ENCODE measurements around the gene FAM131C. TPM values are rescaled to one million over a fixed set of nuclear protein-coding genes. Genes with fewer than 3 reads are reported as not detected.

FAM131C gene
- total RNA-seq, 1 experiment from 2014 or later, result 0.45 TPM

DNA sequence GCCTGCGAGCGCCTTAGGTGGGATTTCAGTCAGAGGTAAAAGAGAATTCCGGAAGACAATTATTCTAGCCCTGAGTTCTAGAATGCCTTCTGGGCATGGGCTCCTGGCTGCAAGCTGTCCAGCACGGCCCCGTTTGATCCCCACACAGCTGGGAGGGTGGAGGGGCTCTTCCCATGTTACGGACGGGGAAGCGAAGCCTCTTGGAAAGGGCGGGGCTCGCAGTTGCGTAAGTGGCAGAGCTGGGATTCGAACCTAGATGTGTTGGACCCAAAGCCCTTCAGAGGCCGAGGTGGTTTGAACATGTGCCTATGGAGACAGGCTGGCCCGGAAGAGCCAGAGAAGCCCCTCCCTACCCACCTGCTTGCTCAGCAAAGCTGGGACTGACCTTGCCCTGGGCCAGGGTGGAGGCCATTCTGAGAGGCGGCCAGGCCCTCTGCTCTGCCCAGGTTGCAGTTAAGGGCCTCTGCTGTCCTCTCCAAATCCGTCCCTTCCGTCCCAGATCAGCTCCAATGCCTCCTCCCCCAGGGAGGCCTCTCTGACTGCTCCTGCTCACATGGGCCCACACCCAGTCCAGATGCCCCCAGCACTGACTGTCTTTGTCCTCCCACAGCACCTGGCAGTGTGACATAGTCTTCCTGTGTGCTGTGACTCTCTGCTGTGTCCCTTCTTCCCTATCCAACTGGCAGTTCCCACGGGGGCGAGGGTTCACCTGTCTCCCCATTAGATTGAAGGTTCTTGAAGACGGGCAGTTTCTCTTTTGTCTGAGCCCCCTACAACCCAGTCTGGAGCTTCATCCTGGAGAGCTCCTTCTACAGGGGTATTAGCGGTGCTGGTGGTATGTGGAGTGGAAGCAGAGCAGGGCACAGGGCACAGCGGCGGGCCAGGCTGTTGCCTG lies 54.5 kb downstream of the FAM131C start:
- Histone ChIP-seq H3K4me3 (ENCODE audit: insufficient read depth, low read depth, low read length) (no peak overlapping the region), H3K27me3 (ENCODE audit: control insufficient read depth, insufficient read depth, low read length) (peaks cover 4% of the 10 kb centered on the region; the same call in 1 of the 2 replicates), H3K36me3 (replicated peaks; ENCODE audit: control insufficient read depth, insufficient read depth, low read length) (no peaks in the 10 kb centered on the region)
- peak; percentile 48 for DNase-seq

DNA sequence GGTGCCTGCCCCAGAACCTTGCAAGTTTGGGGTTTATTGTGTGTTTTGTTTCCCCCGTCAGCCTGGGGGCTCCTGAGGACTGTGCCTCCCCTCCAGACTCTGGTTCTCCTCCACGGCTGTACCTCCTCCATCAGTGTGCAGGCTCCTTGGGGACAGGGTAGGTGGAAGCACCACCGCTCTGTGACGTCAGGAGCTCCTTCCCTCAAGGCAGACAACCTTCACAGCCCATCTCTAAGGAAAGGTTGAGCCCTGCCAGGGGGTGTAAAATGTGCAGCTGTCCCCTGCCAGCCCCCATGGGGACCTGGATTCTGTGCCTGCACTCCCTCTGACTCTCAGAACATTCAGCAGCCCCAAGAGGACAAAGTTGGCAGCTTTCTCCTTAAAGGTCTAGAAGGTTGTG lies 55.1 kb downstream of the FAM131C start:
- H3K4me3 ChIP-seq (ENCODE audit: insufficient read depth, low read depth, low read length), result no peak overlapping the region
- peak; percentile 30 for DNase-seq
- H3K27me3 ChIP-seq (ENCODE audit: control insufficient read depth, insufficient read depth, low read length), result peaks cover 3% of the 10 kb centered on the region; the same call in 1 of the 2 replicates
- H3K36me3 ChIP-seq (replicated peaks; ENCODE audit: control insufficient read depth, insufficient read depth, low read length), result no peaks in the 10 kb centered on the region

DNA sequence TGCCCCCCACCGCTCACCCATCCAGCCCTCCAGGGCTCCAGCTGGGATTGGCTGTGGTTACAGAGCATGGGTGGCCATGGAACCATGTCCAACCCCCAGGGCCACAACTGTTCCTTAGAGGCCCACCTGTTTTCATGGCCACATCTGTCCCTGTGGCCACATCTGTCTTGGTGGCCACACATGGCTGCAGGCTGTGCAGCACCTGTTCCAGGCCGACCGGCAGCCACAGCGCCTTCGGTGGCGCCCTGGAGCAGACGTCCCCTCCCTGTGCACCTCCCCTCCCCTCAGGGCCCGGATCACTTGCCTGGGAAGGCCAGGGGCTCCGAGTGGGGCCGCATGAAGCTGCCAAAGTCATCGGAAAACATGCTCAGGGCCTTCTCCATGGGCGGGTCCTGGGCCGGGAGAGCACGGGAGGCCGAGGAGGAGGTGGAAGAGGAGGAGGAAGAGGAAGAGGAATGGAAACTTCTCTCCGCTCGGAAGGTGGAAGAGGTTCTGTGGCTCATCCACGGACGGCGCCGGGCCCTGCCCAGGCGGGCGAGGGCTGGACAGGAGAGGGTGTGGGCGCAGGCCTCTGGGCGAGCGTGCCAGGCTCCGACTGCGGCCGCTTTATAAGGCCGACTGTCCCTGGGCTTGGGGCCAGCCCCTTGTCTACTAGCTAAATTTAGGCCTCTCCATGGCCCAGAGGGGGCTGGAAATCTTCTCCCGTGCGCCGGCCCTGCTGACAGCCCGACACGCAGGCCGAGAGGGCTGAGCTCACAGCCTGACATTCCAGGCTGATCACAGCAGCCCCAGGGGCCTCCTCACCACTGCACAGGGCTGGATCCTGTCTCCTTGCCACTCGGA lies 55.8 kb downstream of the FAM131C start, which contains the start of gene HSPB7:
HSPB7 (minus strand) TSS at position 583 of the 843 bp plus-strand sequence; CDS start at position 503, 80 bp downstream.
- no peaks in the 10 kb centered on the region for H3K27me3 ChIP-seq (ENCODE audit: control insufficient read depth, insufficient read depth, low read length)
- peak; percentile 94 for DNase-seq
- no peaks in the 10 kb centered on the region for H3K36me3 ChIP-seq (replicated peaks; ENCODE audit: control insufficient read depth, insufficient read depth, low read length)
- no peak within 1 kb of the TSS for H3K4me3 ChIP-seq (ENCODE audit: insufficient read depth, low read depth, low read length)

DNA sequence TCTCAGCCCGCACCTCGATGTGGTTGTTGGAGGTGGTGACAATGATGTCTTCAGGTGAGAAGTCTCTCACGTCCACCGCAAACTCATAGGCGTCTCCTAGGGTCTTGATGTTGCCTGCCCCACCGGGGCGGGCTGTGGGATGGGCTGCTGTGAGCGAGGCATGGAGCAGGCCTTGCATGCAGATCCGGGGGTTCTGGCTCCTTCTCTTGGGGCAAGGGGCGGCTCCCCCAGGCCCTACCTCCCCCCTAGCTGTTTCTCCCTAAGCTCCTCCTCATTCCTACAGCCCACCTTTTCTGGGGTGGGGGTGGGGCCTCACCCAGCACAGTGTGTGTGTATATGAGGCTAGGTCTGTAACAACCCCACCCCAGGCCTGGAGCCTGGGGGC lies 56.4 kb downstream of the FAM131C start:
- H3K27me3 ChIP-seq (ENCODE audit: control insufficient read depth, insufficient read depth, low read length), result no peaks in the 10 kb centered on the region
- peak; percentile 68 for DNase-seq
- H3K4me3 ChIP-seq (ENCODE audit: insufficient read depth, low read depth, low read length), result no peak overlapping the region
- H3K36me3 ChIP-seq (replicated peaks; ENCODE audit: control insufficient read depth, insufficient read depth, low read length), result no peaks in the 10 kb centered on the region

DNA sequence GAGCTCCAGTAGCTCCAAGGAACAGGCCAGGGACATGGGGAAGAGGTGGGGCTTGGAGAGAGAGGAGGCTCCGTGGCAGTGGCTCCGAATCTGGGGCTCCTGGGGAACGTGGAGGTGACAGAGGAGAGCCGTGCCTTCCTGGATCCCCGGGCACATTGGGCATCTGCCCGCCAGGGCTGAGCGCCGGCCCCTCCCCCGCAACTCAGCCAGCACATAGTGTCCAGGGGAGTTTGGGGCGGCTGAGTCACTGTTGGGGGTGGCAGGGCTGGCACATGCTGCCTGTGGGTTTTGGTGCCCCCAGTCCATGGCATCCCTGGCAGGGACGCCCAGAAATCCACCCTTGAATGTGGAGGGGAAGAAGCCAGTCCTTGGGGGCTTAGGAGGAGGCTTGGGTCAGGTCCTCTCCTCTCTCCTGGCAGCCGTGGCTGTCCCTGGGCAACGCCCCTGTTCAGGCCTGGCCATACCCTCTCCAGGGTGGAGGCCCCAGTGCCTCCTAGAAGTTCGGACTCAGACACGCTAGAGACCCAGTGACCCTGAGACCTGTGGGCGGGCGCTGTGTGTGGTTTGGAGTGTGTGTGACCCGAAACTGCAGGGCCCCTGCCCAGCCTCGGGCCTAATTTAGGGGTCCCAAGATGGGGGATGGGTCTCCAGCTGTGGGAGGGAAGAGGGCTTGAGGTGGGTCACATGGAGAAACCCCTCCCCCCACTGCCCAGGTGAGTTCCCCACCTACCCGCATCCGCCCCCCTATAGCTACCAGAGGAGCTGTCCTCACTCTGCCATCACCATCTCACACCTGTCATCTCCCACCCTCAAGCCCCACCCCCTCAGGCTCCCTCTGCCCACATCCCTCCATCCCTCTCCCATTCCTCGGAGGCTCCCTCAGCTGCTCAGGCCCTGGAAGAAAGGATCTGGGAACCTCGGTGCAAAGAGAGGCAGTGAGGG lies 57.2 kb downstream of the FAM131C start:
- DNase-seq, result peak; percentile 76
- Histone ChIP-seq H3K36me3 (replicated peaks; ENCODE audit: control insufficient read depth, insufficient read depth, low read length) (no peaks in the 10 kb centered on the region), H3K4me3 (ENCODE audit: insufficient read depth, low read depth, low read length) (no peak overlapping the region), H3K27me3 (ENCODE audit: control insufficient read depth, insufficient read depth, low read length) (no peaks in the 10 kb centered on the region)

DNA sequence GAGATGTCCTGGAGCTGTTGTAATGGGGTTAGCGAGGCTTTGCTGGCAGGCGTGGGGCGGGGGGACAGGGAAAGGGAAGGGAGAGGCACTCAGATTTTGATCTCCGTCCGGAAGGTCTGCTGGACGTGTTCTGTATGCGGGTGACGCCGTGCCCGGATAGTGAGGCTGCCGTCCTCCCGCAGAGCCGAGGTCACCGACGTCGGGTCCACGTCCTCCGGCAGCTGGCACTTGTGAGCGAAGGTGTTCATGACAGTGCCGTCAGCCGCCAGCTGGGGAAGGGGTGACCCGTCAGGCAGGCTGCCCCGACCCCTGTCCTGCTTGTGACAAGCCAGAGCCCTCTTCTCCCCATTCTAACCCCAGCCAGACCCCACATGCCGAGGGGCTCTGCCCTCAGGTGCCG lies 58.0 kb downstream of the FAM131C start:
- DNase-seq, result no peak
- H3K4me3 ChIP-seq (ENCODE audit: insufficient read depth, low read depth, low read length), result no peak overlapping the region
- no peaks in the 10 kb centered on the region for H3K27me3 ChIP-seq (ENCODE audit: control insufficient read depth, insufficient read depth, low read length)
- H3K36me3 ChIP-seq (replicated peaks; ENCODE audit: control insufficient read depth, insufficient read depth, low read length), result no peaks in the 10 kb centered on the region

DNA sequence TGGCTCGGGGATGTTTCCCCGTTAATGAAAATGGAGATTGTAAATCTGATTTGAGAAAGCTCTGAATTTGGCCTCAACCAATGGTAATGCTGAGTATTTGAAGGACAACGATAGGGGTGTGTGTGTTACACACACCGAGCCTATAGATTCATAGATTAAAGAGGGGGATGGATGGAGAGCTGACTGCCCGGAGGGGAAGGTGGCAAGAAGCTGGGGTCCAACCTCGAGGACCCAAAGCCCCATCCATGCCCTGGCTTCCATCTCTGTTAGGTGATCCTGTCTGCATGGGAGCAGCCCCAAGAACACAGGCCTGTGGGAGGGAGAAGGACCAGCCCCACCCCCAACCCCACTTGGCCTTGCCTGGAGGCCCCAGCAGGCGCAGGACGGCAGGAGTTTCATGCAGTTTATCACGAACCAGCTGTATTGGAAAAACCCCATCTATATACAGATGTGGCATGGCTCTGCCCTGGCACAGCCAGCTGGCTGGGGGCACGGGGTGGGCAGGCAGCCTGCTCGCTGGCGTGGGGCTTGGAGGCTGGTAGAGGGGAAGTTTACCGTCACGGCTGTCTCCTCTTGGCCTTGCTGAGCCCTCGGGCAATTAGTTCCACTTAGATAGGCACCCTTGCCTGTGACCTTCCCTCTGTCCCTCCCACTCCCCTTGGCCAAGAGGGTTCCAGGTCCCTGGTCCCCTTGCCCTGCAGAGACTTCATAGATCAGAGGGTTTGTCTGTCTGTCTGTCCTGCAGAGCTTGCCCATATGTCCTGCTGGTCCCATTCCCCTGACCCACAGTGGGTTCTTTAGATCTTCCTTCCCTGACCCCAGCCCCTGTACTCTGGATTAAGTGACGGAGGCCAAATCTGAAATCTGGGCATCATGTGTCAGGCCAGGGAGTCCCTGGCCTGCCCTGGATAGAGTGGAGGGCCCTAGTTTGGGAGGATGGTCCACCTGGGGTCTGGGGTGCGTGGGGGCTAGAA lies 58.7 kb downstream of the FAM131C start:
- Histone ChIP-seq H3K36me3 (replicated peaks; ENCODE audit: control insufficient read depth, insufficient read depth, low read length) (no peaks in the 10 kb centered on the region), H3K27me3 (ENCODE audit: control insufficient read depth, insufficient read depth, low read length) (no peaks in the 10 kb centered on the region), H3K4me3 (ENCODE audit: insufficient read depth, low read depth, low read length) (no peak overlapping the region)
- peak; percentile 69 for DNase-seq

DNA sequence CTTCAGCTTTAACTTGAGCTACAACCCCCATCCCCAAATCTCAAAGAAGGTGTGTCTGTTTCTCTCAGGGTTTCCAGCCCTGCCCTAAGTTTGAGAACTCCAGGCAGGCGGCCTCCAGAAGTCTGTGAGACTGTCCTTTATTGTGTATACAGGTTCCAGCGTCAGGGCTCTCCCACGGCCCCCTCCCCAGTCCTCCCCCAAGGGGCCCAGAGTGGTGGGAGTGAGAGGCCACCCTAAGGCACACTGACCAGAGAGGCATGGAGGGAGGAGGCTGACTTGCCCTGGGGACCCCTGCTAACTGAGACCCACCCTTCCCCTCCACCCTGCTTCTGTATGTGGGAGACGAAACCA lies 59.6 kb downstream of the FAM131C start:
- no peak overlapping the region for H3K4me3 ChIP-seq (ENCODE audit: insufficient read depth, low read depth, low read length)

DNA sequence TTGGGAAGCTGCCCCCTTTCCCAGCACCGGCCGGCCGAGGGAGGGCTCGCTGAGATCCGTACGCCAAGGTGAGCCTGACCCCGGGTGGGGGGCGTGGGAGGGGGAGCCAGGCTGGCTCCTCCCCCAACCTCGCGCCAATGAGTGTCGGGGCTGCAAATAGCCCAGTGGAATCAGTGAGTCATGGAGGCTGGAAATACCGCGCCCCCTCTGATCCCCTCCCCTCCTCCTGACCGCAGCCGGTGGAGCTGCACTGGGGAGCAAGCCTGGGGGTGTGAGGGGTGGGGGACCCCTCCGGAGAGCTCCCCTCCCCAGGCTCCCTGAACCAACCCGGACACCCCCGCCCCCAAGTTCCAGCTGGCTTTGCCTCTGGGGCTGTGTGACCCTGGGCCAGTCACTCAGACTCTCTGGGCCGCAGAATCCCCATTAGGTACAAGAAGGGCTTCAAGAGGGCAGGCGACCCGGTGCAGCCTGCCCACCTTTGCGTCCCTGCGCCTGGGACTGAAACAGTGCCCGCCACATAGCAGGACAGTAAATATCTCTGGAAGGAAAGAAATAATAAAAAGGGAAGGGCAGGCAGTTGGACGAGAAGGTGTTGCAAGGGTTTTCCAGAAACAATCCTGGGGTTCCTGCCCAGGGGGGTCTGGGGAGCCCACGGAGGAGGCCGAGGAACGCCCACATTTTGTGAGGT lies 60.1 kb downstream of the FAM131C start:
- H3K27me3 ChIP-seq (ENCODE audit: control insufficient read depth, insufficient read depth, low read length), result no peaks in the 10 kb centered on the region
- DNase-seq, result peak; percentile 97
- peak overlapping the region; percentile 39 for H3K4me3 ChIP-seq (ENCODE audit: insufficient read depth, low read depth, low read length)
- H3K36me3 ChIP-seq (replicated peaks; ENCODE audit: control insufficient read depth, insufficient read depth, low read length), result no peaks in the 10 kb centered on the region

More for the DNA sequence above, 59.6 kb downstream of the FAM131C start:
- no peaks in the 10 kb centered on the region for H3K36me3 ChIP-seq (replicated peaks; ENCODE audit: control insufficient read depth, insufficient read depth, low read length)
- H3K27me3 ChIP-seq (ENCODE audit: control insufficient read depth, insufficient read depth, low read length), result no peaks in the 10 kb centered on the region
- DNase-seq, result peak; percentile 58

DNA sequence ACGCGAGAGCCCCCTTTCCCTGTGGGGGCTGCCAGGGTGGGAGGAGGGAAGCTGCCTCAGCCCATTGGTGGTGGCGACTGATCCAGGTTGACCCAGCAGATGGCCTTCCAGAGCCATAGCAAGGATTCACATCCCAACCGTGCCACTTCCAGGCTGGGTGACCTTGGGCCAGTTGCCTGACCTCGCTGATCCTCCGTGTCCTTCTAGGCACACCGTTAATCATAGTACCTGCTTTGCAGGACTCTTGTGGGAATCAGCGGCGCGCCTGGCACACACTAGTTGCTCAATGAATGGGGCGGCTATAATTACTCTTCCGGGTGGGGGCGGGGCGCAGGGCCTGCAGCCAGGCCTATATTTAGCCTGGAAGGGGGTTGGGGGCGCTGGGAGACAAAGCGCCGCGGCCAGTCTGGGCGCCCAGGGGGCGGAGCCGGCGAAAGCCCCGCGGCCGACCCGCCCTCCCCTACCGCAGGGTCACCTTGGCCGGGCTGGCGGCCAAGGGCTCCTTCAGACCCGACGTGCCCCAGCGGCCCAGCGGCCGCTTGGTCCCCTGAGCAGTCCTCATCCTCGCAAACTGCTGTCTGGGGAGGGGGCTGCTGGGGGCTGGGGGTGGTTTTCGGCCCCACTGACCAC lies 60.7 kb downstream of the FAM131C start:
- Histone ChIP-seq H3K4me3 (ENCODE audit: insufficient read depth, low read depth, low read length) (peak overlapping the region; percentile 39), H3K27me3 (ENCODE audit: control insufficient read depth, insufficient read depth, low read length) (no peaks in the 10 kb centered on the region), H3K36me3 (replicated peaks; ENCODE audit: control insufficient read depth, insufficient read depth, low read length) (no peaks in the 10 kb centered on the region)
- DNase-seq, result peak; percentile 99

DNA sequence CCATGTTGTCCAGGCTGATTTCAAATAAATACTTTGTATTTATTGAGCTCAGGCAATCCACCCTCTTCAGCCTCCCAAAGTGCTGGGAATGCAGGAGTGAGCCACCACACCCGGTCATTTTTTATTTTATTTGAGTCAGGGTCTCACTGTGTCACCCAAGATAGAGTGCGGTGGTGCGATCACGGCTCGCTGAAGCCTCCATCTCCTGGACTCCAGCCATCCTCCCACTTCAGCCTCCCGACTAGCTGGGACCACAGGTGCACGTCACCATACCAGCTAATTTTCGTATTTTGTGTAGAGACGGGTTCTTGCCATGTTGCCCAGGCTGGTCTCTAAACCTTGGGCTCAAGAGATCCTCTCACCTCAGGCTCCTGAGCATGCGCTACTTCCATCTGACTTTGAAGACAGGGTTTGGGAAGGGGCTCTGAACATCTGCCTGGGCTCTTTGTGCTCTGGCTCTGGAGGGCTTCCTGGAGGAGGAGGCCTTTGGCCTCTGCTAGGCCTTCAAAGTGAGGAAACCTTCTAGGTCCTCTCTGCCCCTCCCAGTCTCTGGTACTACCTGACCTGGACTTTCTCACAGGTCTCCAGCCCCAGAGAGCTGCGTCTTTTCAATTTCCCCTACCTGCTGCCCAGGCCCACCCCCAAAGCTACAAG lies 61.4 kb downstream of the FAM131C start:
- H3K4me3 ChIP-seq (ENCODE audit: insufficient read depth, low read depth, low read length), result no peak overlapping the region
- H3K27me3 ChIP-seq (ENCODE audit: control insufficient read depth, insufficient read depth, low read length), result no peaks in the 10 kb centered on the region
- no peaks in the 10 kb centered on the region for H3K36me3 ChIP-seq (replicated peaks; ENCODE audit: control insufficient read depth, insufficient read depth, low read length)
- DNase-seq, result no peak

DNA sequence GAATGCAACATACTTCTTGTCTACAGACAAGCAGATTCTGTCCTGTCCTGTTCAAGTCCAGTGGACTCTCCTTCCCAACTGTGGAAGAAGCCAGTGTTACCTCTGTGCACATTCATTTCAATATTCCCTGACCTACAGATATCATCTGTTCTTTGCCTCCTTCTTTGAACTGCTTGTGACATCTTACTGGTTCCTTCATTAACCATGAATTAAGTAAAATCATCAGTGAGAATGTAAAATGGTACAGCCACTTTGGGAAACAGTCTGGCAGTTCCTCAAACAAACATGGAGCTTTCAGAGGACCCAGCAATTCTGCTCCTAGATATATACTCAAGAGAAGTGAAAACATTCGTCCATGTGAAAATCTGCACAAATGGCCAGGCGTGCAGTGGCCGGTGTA lies 62.6 kb downstream of the FAM131C start:
- DNase-seq, result no peak
- no peak overlapping the region for H3K4me3 ChIP-seq (ENCODE audit: insufficient read depth, low read depth, low read length)
- H3K27me3 ChIP-seq (ENCODE audit: control insufficient read depth, insufficient read depth, low read length), result no peaks in the 10 kb centered on the region
- H3K36me3 ChIP-seq (replicated peaks; ENCODE audit: control insufficient read depth, insufficient read depth, low read length), result no peaks in the 10 kb centered on the region
